Caco-2 (cell line): ENCODE data around the gene ZNF777. TPM values are rescaled to one million over a fixed set of nuclear protein-coding genes. Genes with fewer than 3 reads are reported as not detected.
"Not testable (repeated sequence)": the region's sequence is repeated elsewhere in the genome, so short reads cannot be mapped to it uniquely, and the experiment has no call there.

Experiments
- BruUV-seq: library from RNA; stranded (reverse); fragments of 400-500 nt; replicated peaks from 2 replicates; lab custom pipeline; 2021; lab: Mats Ljungman, UMichigan
- CTCF ChIA-PET: fragments of 300-600 bp; sonication (Branson Sonifier 250); formaldehyde crosslinking; loops from one replicate; lab custom pipeline; 2022; ENCODE audit warnings: antibody characterized with exemption; lab: Charles Lee
- POLR2A ChIA-PET: fragments of 300-600 bp; sonication (Branson Sonifier 250); formaldehyde crosslinking; loops from one replicate; lab custom pipeline; 2022; ENCODE audit warnings: antibody characterized with exemption; lab: Charles Lee
- DNase-seq, 2 experiments: peaks; one replicate each; pipeline versions ENCODE4 v3.0.0 to v3.0.0-alpha.2; 2020 to 2022
- H3K27me3 ChIP-seq: replicated peaks from 2 replicates; pipeline ENCODE4 v1.6.0; 2011; ENCODE audit warnings: low read length; ENCODE audit not compliant: control insufficient read depth, insufficient read depth
- H3K36me3 ChIP-seq: 2 replicates; pipeline ENCODE4 v1.5.1; 2011; ENCODE audit warnings: low read length; ENCODE audit not compliant: control insufficient read depth, insufficient read depth
- H3K4me1 ChIP-seq: fragments of 250-450 bp; sonication (Bioruptor Pico); 2 replicates; pipeline ENCODE4 v1.5.1; 2020; ENCODE audit warnings: mild to moderate bottlenecking
- H3K4me3 ChIP-seq: 2 replicates; pipeline ENCODE4 v1.5.1; 2011; ENCODE audit warnings: low read depth, mild to moderate bottlenecking, control low read depth, low read length
- H3K9me3 ChIP-seq: fragments of 250-450 bp; sonication (Bioruptor Pico); 2 replicates; pipeline ENCODE4 v1.5.1; 2020; ENCODE audit warnings: mild to moderate bottlenecking, moderate library complexity
- H3K27ac Mint-ChIP-seq: one replicate; pipeline ENCODE4 v1.8.0; 2022; ENCODE audit warnings: mixed read lengths; ENCODE audit not compliant: unreplicated experiment
- H3K27me3 Mint-ChIP-seq: one replicate; pipeline ENCODE4 v1.8.0; 2022; ENCODE audit warnings: mixed read lengths; ENCODE audit not compliant: insufficient read depth, unreplicated experiment
- H3K36me3 Mint-ChIP-seq: one replicate; pipeline ENCODE4 v1.8.0; 2022; ENCODE audit warnings: mild to moderate bottlenecking, mixed read lengths; ENCODE audit not compliant: insufficient read depth, unreplicated experiment
- H3K4me1 Mint-ChIP-seq: one replicate; pipeline ENCODE4 v1.8.0; 2022; ENCODE audit warnings: low read depth, mixed read lengths; ENCODE audit not compliant: unreplicated experiment
- H3K4me3 Mint-ChIP-seq: one replicate; pipeline ENCODE4 v1.8.0; 2022; ENCODE audit warnings: mild to moderate bottlenecking, moderate library complexity, mixed read lengths; ENCODE audit not compliant: unreplicated experiment
- H3K9me3 Mint-ChIP-seq: one replicate; pipeline ENCODE4 v1.8.0; 2022; ENCODE audit warnings: mixed read lengths; ENCODE audit not compliant: unreplicated experiment
- CTCF ChIP-seq, 2 experiments: fragments of 200-600 bp in 1 of 2; IDR thresholded peaks; 1 replicate in 1 of 2; 2 replicates in 1 of 2; pipeline versions ENCODE4 v1.5.1 to v1.8.0; 2011 to 2022; ENCODE audit warnings: antibody characterized with exemption in 1 of 2, control low read depth in 1 of 2, inconsistent platforms in 1 of 2, low read depth in 1 of 2, low read length in 1 of 2, mild to moderate bottlenecking in 1 of 2, moderate library complexity in 1 of 2; ENCODE audit not compliant: insufficient read depth in 1 of 2, severe bottlenecking in 1 of 2, unreplicated experiment in 1 of 2
- intact Hi-C: fragments of 100-400 bp; cut with micrococcal nuclease; formaldehyde crosslinking; loops from one replicate; pipeline ENCODE4 v1.10.0; 2022; ENCODE audit not compliant: unreplicated experiment
- total RNA-seq: library from RNA; stranded (reverse); gene quantifications from 2 replicates; pipeline ENCODE4 v1.2.3, GENCODE V29; 2022

The ZNF777 gene
- total RNA-seq, 1 experiment from 2014 or later = 22.7 TPM

GRCh38 chr7:149450821-149451220 lies 10.0 kb downstream of the ZNF777 start:
- no peak for DNase-seq
- ChIA-PET CTCF (no interaction called here), POLR2A (no interaction called here)
- Mint-ChIP-seq H3K4me3 (no peak overlapping the region), H3K27me3 (no peaks in the 10 kb centered on the region), H3K4me1 (no peaks in the 10 kb centered on the region), H3K9me3 (no peaks in the 10 kb centered on the region), H3K36me3 (peaks cover 48% of the 10 kb centered on the region), H3K27ac (no peak overlapping the region)
- intact Hi-C loops = no loop called here
- H3K4me1 ChIP-seq = no peaks in the 10 kb centered on the region
- H3K36me3 ChIP-seq = peaks cover 6% of the 10 kb centered on the region; the same call in 1 of the 2 replicates
- H3K4me3 ChIP-seq = no peak overlapping the region
- H3K27me3 ChIP-seq = no peaks in the 10 kb centered on the region
- H3K9me3 ChIP-seq = no peaks in the 10 kb centered on the region
- BruUV-seq = no TSS peak
- TF ChIP-seq CTCF (IDR thresholded peaks at IDR 0.05; ENCODE audit: insufficient read depth in 1 of 2, low read depth in 1 of 2, low read length in 1 of 2, severe bottlenecking in 1 of 2, unreplicated experiment in 1 of 2) = no peak

DNA sequence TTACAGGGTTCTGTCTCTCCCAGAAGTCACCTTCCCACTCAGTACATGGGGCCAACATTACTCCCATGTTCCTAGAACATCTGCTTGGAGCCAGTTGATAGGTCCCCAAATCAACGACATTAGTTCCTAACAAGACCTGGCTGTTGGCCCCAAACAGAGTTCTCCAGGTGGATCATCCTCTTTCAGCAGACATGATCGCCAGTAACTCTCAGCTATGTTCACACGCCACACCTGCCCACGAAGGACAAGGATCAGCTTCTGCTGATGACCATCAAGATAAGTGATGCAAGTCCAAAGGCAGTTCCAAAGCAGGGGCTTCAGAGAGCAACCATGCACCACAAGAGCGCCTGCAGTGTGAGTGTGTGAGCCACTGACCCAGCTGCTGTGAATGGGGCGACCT lies 11.0 kb downstream of the ZNF777 start:
- POLR2A ChIA-PET = no interaction called here
- Mint-ChIP-seq H3K27me3 (no peaks in the 10 kb centered on the region), H3K9me3 (no peaks in the 10 kb centered on the region), H3K27ac (no peak overlapping the region), H3K4me1 (no peaks in the 10 kb centered on the region), H3K4me3 (no peak overlapping the region), H3K36me3 (peaks cover 51% of the 10 kb centered on the region)
- Histone ChIP-seq H3K27me3 (no peaks in the 10 kb centered on the region), H3K4me3 (no peak overlapping the region), H3K4me1 (no peaks in the 10 kb centered on the region), H3K9me3 (no peaks in the 10 kb centered on the region), H3K36me3 (peaks cover 7% of the 10 kb centered on the region; the same call in 1 of the 2 replicates)
- TF ChIP-seq CTCF (IDR thresholded peaks at IDR 0.05; ENCODE audit: insufficient read depth in 1 of 2, low read depth in 1 of 2, low read length in 1 of 2, severe bottlenecking in 1 of 2, unreplicated experiment in 1 of 2) = no peak
- DNase-seq = no peak
- intact Hi-C loops = no loop called here
- CTCF ChIA-PET = no interaction called here
- no TSS peak for BruUV-seq

DNA sequence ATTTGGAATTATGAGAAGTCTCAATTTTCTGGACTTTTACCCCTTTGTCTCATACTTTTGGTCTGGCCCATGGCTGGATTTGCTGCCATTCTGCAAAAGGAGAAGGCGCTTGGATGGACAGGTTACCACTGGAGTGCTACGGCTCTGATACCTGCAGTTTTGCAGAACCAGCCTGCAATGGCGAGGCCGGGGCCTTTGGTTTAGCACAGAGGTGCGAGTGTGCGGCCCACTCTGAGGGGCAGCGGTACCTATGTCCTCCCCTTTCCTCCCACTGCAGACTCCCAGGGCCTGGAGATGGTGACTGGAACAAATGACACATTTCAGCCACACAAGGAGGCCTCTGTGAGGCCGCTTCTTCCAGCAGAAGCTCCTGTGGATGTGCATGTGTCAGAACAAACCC lies 11.9 kb downstream of the ZNF777 start:
- ChIA-PET CTCF (no interaction called here), POLR2A (no interaction called here)
- no peak for TF ChIP-seq CTCF (IDR thresholded peaks at IDR 0.05; ENCODE audit: insufficient read depth in 1 of 2, low read depth in 1 of 2, low read length in 1 of 2, severe bottlenecking in 1 of 2, unreplicated experiment in 1 of 2)
- Mint-ChIP-seq H3K27me3 (no peaks in the 10 kb centered on the region), H3K4me3 (no peak overlapping the region), H3K27ac (no peak overlapping the region), H3K36me3 (peaks cover 58% of the 10 kb centered on the region), H3K9me3 (no peaks in the 10 kb centered on the region), H3K4me1 (peaks cover 5% of the 10 kb centered on the region)
- intact Hi-C loops = no loop called here
- Histone ChIP-seq H3K27me3 (no peaks in the 10 kb centered on the region), H3K4me3 (no peak overlapping the region), H3K9me3 (no peaks in the 10 kb centered on the region), H3K4me1 (no peaks in the 10 kb centered on the region), H3K36me3 (peaks cover 7% of the 10 kb centered on the region; the same call in 1 of the 2 replicates)
- BruUV-seq = no TSS peak
- DNase-seq = no peak

- H3K4me1 Mint-ChIP-seq, H3K9me3 Mint-ChIP-seq, H3K36me3 ChIP-seq, BruUV-seq, H3K27me3 Mint-ChIP-seq, H3K4me1 ChIP-seq, H3K4me3 Mint-ChIP-seq, DNase-seq, H3K4me3 ChIP-seq, POLR2A ChIA-PET, H3K27ac Mint-ChIP-seq, intact Hi-C loops, H3K9me3 ChIP-seq, H3K27me3 ChIP-seq: not testable (repeated sequence)
- CTCF ChIA-PET = interaction anchor here (0.8 kb wide), 1 partner anchor 23 kb away, joined by 3 read pairs; no protein-coding TSS in a partner anchor
- peaks cover 58% of the 10 kb centered on the region for H3K36me3 Mint-ChIP-seq
Measured at GRCh38 chr7:149446026-149446425, 14.8 kb downstream of the ZNF777 start.
